ENCODE measurements around the gene SFSWAP.

DNA sequence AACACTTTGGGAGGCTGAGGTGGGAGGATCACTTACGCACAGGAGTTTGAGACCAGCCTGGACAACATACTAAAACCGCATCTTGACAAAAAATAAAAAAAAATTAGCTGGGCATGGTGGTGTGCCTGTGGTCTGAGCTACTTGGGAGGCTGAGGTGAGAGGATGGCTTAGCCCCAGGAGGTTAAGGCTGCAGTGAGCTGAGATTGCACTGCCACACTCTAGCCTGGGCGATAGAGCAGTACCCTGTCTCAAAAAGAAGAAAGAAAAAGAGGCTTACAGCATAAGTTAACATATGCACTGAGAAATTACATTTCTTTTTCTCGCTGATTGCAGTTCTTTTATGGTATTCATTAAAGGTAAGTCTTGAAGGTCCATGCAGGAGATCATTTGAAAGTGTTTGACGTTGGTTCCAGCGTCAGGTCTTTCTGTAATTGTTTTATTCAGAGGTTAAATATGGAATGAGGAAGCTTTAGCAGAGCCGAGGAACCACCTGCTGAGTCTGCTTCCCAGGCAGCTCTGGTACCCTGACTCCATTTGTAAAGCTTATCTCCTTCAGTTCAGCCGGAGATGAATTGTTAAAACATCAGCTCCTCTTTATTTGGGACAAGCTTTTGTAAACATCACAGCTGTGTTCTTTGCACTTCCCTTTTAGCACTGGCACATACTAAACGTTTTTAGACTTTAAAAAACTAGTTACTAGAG is 18.5 kb downstream of the SFSWAP start:
- TF ChIP-seq, protein P1, sequence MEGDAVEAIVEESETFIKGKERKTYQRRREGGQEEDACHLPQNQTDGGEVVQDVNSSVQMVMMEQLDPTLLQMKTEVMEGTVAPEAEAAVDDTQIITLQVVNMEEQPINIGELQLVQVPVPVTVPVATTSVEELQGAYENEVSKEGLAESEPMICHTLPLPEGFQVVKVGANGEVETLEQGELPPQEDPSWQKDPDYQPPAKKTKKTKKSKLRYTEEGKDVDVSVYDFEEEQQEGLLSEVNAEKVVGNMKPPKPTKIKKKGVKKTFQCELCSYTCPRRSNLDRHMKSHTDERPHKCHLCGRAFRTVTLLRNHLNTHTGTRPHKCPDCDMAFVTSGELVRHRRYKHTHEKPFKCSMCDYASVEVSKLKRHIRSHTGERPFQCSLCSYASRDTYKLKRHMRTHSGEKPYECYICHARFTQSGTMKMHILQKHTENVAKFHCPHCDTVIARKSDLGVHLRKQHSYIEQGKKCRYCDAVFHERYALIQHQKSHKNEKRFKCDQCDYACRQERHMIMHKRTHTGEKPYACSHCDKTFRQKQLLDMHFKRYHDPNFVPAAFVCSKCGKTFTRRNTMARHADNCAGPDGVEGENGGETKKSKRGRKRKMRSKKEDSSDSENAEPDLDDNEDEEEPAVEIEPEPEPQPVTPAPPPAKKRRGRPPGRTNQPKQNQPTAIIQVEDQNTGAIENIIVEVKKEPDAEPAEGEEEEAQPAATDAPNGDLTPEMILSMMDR (IDR thresholded peaks at IDR 0.05) = no peak
- TF ChIP-seq POLR2A (IDR thresholded peaks at IDR 0.05) = no peak

Measured in adrenal gland (tissue), 5 donors.